Neural crest cell (in vitro differentiated cells): ENCODE measurements around the gene TRABD. TPM values are rescaled to one million over a fixed set of nuclear protein-coding genes. Genes with fewer than 3 reads are reported as not detected.

Experiments used
- DNase-seq: peaks from one replicate; pipeline ENCODE4 v3.0.0; 2021; ENCODE audit warnings: low read depth, mixed read lengths, low spot score
- H3K27ac Mint-ChIP-seq: one replicate; pipeline ENCODE4 v1.8.0; 2021; ENCODE audit warnings: mild to moderate bottlenecking, mixed read lengths; ENCODE audit not compliant: unreplicated experiment
- H3K27me3 Mint-ChIP-seq: 2 replicates; pipeline ENCODE4 v1.8.0; 2021; ENCODE audit warnings: low read depth, mild to moderate bottlenecking, mixed read lengths
- H3K36me3 Mint-ChIP-seq: 2 replicates; pipeline ENCODE4 v1.8.0; 2021; ENCODE audit warnings: low read depth, mild to moderate bottlenecking, mixed read lengths
- H3K4me1 Mint-ChIP-seq: 2 replicates; pipeline ENCODE4 v1.8.0; 2021; ENCODE audit warnings: mixed read lengths
- H3K4me3 Mint-ChIP-seq: one replicate; pipeline ENCODE4 v1.8.0; 2021; ENCODE audit warnings: mild to moderate bottlenecking, mixed read lengths
- H3K9me3 Mint-ChIP-seq: 2 replicates; pipeline ENCODE4 v1.8.0; 2021; ENCODE audit warnings: mixed read lengths
- CTCF ChIP-seq: fragments of 200-600 bp; sonication (generic); conservative IDR thresholded peaks from 2 replicates; pipeline ENCODE4 v1.5.0; 2021; ENCODE audit warnings: antibody characterized with exemption, mild to moderate bottlenecking
- total RNA-seq: library from RNA; stranded (reverse); gene quantifications from 2 replicates; pipeline ENCODE4 v1.2.1, GENCODE V29; 2021

TRABD gene
- total RNA-seq, 1 donor from 2014 or later: 45.7 TPM

GRCh38 chr22:50233223-50233622 lies 47.5 kb downstream of the TRABD start:
- Mint-ChIP-seq H3K27me3 (no peaks in the 10 kb centered on the region), H3K4me1 (no peaks in the 10 kb centered on the region), H3K9me3 (no peaks in the 10 kb centered on the region), H3K27ac (no peak overlapping the region), H3K4me3 (no peak overlapping the region), H3K36me3 (peaks cover 14% of the 10 kb centered on the region)
- no peak for DNase-seq
- no peak for TF ChIP-seq CTCF

- Mint-ChIP-seq H3K9me3 (no peaks in the 10 kb centered on the region), H3K27me3 (no peaks in the 10 kb centered on the region), H3K4me3 (peak overlapping the region; percentile 56), H3K4me1 (peaks cover 11% of the 10 kb centered on the region), H3K36me3 (peaks cover 16% of the 10 kb centered on the region), H3K27ac (peak overlapping the region; percentile 92)
- peak; percentile 64 for TF ChIP-seq CTCF
- DNase-seq: no peak
Measured at GRCh38 chr22:50236731-50237409, 51.2 kb downstream of the TRABD start.

- H3K36me3 Mint-ChIP-seq: peaks cover 15% of the 10 kb centered on the region
Measured at GRCh38 chr22:50238755-50239154, 53.0 kb downstream of the TRABD start.

GRCh38 chr22:50242406-50242949 lies 56.8 kb downstream of the TRABD start:
- H3K9me3 Mint-ChIP-seq: no peaks in the 10 kb centered on the region
- H3K4me1 Mint-ChIP-seq: peaks cover 37% of the 10 kb centered on the region
- TF ChIP-seq CTCF: no peak
- H3K36me3 Mint-ChIP-seq: peaks cover 4% of the 10 kb centered on the region
- no peak overlapping the region for H3K27ac Mint-ChIP-seq
- DNase-seq: no peak
- peak overlapping the region; percentile 98 for H3K4me3 Mint-ChIP-seq
- peaks cover 2% of the 10 kb centered on the region for H3K27me3 Mint-ChIP-seq

More at GRCh38 chr22:50238755-50239154, 53.0 kb downstream of the TRABD start:
- H3K4me1 Mint-ChIP-seq: peaks cover 26% of the 10 kb centered on the region
- DNase-seq: no peak
- TF ChIP-seq CTCF: no peak
- no peak overlapping the region for H3K27ac Mint-ChIP-seq
- H3K9me3 Mint-ChIP-seq: no peaks in the 10 kb centered on the region
- H3K27me3 Mint-ChIP-seq: no peaks in the 10 kb centered on the region
- H3K4me3 Mint-ChIP-seq: no peak overlapping the region

- no peak for TF ChIP-seq CTCF
- H3K4me1 Mint-ChIP-seq: peaks cover 42% of the 10 kb centered on the region
- H3K27ac Mint-ChIP-seq: peak overlapping the region; percentile 98
- H3K36me3 Mint-ChIP-seq: peaks cover 4% of the 10 kb centered on the region
- peak overlapping the region; percentile 98 for H3K4me3 Mint-ChIP-seq
- no peaks in the 10 kb centered on the region for H3K9me3 Mint-ChIP-seq
- H3K27me3 Mint-ChIP-seq: peaks cover 2% of the 10 kb centered on the region
- DNase-seq: no peak
Measured at GRCh38 chr22:50243685-50244419, 58.1 kb downstream of the TRABD start.
